CD4-positive, alpha-beta T cell treated with Interleukin-10 for 1 hour (primary cell): Measurements from ENCODE around the gene TRIP13.
A peak's percentile ranks its signal among the peaks of the same experiment; 100 is the strongest.
"Not testable (repeated sequence)": the region's sequence is repeated elsewhere in the genome, so short reads cannot be mapped to it uniquely, and the experiment has no call there.

Experiments
- DNase-seq: peaks from one replicate; pipeline ENCODE4 v3.0.0-alpha.2; 2020

TRIP13 gene

GRCh38 chr5:893137-893506, 438 bp downstream of the TRIP13 start:
- DNase-seq: no peak

- DNase-seq: no peak
These were observed 1.0 kb downstream of the TRIP13 start for GRCh38 chr5:893711-894110.

GRCh38 chr5:900781-901180, 8.1 kb downstream of the TRIP13 start:
- DNase-seq: no peak

GRCh38 chr5:902129-902916, 9.6 kb downstream of the TRIP13 start:
- DNase-seq: no peak

- DNase-seq: no peak
These were observed 11.0 kb downstream of the TRIP13 start for GRCh38 chr5:903756-904096.

GRCh38 chr5:905139-905642, 12.5 kb downstream of the TRIP13 start:
- DNase-seq: no peak

GRCh38 chr5:907366-907910, 14.8 kb downstream of the TRIP13 start:
- no peak for DNase-seq

GRCh38 chr5:908172-908571, 15.5 kb downstream of the TRIP13 start:
- DNase-seq: no peak

GRCh38 chr5:909086-909485, 16.4 kb downstream of the TRIP13 start:
- no peak for DNase-seq

GRCh38 chr5:909994-910768, 17.5 kb downstream of the TRIP13 start:
- no peak for DNase-seq

- DNase-seq: no peak
These were observed 18.1 kb downstream of the TRIP13 start for GRCh38 chr5:910769-911160.

GRCh38 chr5:911601-912000, 18.9 kb downstream of the TRIP13 start:
- DNase-seq: no peak

- peak; percentile 81 for DNase-seq
These were observed 19.8 kb downstream of the TRIP13 start for GRCh38 chr5:912280-913091.

- no peak for DNase-seq
These were observed 21.5 kb downstream of the TRIP13 start for GRCh38 chr5:914174-914573.

- no peak for DNase-seq
These were observed 21.9 kb downstream of the TRIP13 start for GRCh38 chr5:914612-915011.

GRCh38 chr5:915346-915745, 22.7 kb downstream of the TRIP13 start:
- DNase-seq: not testable (repeated sequence)

- DNase-seq: no peak
These were observed 23.3 kb downstream of the TRIP13 start for GRCh38 chr5:915946-916345.

- DNase-seq: no peak
These were observed 24.0 kb downstream of the TRIP13 start for GRCh38 chr5:916441-917293.

- not testable (repeated sequence) for DNase-seq
These were observed 26.0 kb downstream of the TRIP13 start for GRCh38 chr5:918717-919116.

- DNase-seq: no peak
These were observed 26.8 kb downstream of the TRIP13 start for GRCh38 chr5:919356-920000.

- no peak for DNase-seq
These were observed 27.6 kb downstream of the TRIP13 start for GRCh38 chr5:920321-920720.
